ENCODE measurements around the gene FAM20A.

The FAM20A gene

DNA sequence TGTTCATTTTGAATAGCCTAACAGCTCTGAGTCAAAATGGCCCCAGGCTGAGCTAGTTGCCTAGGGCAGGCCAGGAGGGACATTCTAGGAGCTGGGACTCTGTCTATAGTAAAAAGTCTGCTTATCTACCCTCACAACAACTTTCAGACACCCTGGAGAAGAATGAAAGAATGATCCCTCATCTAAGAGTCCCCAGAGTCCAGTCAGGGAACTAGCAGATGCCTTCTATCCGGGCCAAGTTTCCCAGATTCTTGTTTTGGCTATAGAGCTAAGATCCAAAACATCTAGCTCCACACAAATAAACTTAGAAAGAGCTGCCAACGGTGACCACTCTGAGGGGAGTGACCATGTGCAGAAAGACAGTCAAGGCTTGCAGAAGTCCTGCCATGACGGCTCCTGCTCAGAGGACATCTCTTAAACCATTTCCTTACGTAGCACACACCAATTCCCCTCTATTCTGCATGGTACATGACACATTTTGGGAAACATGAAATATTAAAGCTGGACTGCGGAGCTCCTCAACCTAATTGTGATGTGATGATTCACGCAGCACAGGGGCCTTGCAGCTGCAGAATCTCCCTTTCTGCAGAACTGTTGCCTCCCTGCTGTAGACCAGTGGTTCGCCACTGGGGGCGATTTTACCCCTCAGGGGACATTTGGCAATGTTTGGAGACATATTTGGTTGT lies 24.2 kb downstream of the FAM20A start:
- ChIA-PET POLR2A (no interaction called here), CTCF (interaction anchor here (0.7 to 1.6 kb wide), 6 partner anchors 30 to 314 kb away, joined by 3 to 7 read pairs (median 4); no protein-coding TSS in a partner anchor)
- Histone ChIP-seq H3K4me1 (ENCODE audit: control insufficient read depth, insufficient read depth, low read length) (no peaks in the 10 kb centered on the region), H3K36me3 (ENCODE audit: control insufficient read depth in 2 of 2, insufficient read depth in 1 of 2, low read length in 2 of 2) (no peaks in the 10 kb centered on the region), H3K27ac (ENCODE audit: extremely low read depth, low read depth, low read length) (no peak overlapping the region), H3K4me3 (ENCODE audit: low read depth, low read length) (no peak overlapping the region), H3K9me3 (ENCODE audit: control insufficient read depth, insufficient read depth, low read depth, low read length) (no peaks in the 10 kb centered on the region)
- no peak for TF ChIP-seq ZNF670 (tag by site-specific recombination; IDR thresholded peaks at IDR 0.05; ENCODE audit: low read depth)
- no peak for TF ChIP-seq ZSCAN30 (tag by site-specific recombination; IDR thresholded peaks at IDR 0.05)
- no peak for TF ChIP-seq FEZF1 (tag by site-specific recombination; IDR thresholded peaks at IDR 0.05)
- TF ChIP-seq KLF16 (tag by site-specific recombination; IDR thresholded peaks at IDR 0.05), result no peak
- TF ChIP-seq ZNF768 (tag by site-specific recombination; IDR thresholded peaks at IDR 0.05), result no peak
- no peak for TF ChIP-seq BCL11B (tag by site-specific recombination; IDR thresholded peaks at IDR 0.05; ENCODE audit: low read depth)
- TF ChIP-seq ZNF830 (tag by site-specific recombination; IDR thresholded peaks at IDR 0.05; ENCODE audit: low read depth), result no peak
- no peak for TF ChIP-seq ZNF274 (IDR thresholded peaks at IDR 0.05; ENCODE audit: low read length)
- TF ChIP-seq ZNF274 (tag by site-specific recombination; IDR thresholded peaks at IDR 0.05; ENCODE audit: borderline replicate concordance), result no peak
- TF ChIP-seq, protein P1, sequence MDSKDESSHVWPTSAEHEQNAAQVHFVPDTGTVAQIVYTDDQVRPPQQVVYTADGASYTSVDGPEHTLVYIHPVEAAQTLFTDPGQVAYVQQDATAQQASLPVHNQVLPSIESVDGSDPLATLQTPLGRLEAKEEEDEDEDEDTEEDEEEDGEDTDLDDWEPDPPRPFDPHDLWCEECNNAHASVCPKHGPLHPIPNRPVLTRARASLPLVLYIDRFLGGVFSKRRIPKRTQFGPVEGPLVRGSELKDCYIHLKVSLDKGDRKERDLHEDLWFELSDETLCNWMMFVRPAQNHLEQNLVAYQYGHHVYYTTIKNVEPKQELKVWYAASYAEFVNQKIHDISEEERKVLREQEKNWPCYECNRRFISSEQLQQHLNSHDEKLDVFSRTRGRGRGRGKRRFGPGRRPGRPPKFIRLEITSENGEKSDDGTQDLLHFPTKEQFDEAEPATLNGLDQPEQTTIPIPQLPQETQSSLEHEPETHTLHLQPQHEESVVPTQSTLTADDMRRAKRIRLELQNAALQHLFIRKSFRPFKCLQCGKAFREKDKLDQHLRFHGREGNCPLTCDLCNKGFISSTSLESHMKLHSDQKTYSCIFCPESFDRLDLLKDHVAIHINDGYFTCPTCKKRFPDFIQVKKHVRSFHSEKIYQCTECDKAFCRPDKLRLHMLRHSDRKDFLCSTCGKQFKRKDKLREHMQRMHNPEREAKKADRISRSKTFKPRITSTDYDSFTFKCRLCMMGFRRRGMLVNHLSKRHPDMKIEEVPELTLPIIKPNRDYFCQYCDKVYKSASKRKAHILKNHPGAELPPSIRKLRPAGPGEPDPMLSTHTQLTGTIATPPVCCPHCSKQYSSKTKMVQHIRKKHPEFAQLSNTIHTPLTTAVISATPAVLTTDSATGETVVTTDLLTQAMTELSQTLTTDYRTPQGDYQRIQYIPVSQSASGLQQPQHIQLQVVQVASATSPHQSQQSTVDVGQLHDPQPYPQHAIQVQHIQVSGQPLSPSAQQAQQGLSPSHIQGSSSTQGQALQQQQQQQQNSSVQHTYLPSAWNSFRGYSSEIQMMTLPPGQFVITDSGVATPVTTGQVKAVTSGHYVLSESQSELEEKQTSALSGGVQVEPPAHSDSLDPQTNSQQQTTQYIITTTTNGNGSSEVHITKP (tag by site-specific recombination; IDR thresholded peaks at IDR 0.05), result no peak

DNA sequence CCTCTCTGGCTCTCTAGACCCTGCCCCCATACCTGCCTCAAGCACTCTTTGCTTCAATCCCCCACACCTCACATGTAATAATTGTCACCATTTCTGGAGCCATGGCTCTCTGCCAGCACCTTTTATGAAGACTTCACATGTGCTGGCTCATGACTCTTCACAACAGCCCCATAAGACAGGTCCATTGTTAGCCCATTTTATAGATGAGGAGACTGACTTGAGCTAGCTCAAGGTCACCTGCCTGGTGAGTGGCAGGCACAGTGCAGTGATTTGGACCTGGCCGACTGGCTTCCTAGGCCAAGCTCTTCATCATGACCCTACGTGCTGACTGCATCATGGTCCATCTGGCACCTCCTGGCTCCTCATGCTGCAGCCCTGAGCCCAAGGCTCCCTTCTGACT lies 25.0 kb downstream of the FAM20A start:
- no peak overlapping the region for H3K4me3 ChIP-seq (ENCODE audit: low read depth, low read length)
- no peaks in the 10 kb centered on the region for H3K9me3 ChIP-seq (ENCODE audit: control insufficient read depth, insufficient read depth, low read depth, low read length)
- H3K27ac ChIP-seq (ENCODE audit: extremely low read depth, low read depth, low read length), result no peak overlapping the region
- H3K4me1 ChIP-seq (ENCODE audit: control insufficient read depth, insufficient read depth, low read length), result no peaks in the 10 kb centered on the region
- no peak for TF ChIP-seq GLIS1 (tag by site-specific recombination; IDR thresholded peaks at IDR 0.05)
- TF ChIP-seq ZNF140 (tag by site-specific recombination; IDR thresholded peaks at IDR 0.05), result no peak
- ChIA-PET CTCF (interaction anchor here (1.5 to 1.8 kb wide), 2 partner anchors 37 to 44 kb away, joined by 5 to 6 read pairs; no protein-coding TSS in a partner anchor), POLR2A (no interaction called here)
- no peaks in the 10 kb centered on the region for H3K36me3 ChIP-seq (ENCODE audit: control insufficient read depth in 2 of 2, insufficient read depth in 1 of 2, low read length in 2 of 2)

DNA sequence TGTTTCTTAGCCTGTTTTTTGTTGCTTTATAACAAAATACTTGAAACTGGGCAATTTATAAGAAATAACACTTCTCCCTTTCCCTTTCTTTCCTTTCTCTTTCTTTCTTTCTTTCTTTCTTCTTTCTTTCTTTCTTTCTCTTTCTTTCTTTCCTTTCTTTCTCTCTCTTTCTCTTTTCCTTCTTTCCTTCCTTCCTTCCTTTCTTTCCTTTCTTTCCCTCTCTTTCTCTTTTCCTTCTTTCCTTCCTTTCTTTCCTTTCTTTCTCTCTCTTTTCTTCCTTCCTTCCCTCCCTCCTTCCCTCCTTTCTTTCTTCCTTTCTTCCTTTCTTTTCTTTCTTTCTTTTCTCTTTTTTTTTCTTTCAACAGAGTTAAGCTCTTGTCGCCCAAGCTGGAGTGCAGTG lies 27.8 kb downstream of the FAM20A start:
- POLR2A ChIA-PET, result no interaction called here
- Histone ChIP-seq H3K4me1 (ENCODE audit: control insufficient read depth, insufficient read depth, low read length) (no peaks in the 10 kb centered on the region), H3K36me3 (ENCODE audit: control insufficient read depth in 2 of 2, insufficient read depth in 1 of 2, low read length in 2 of 2) (no peaks in the 10 kb centered on the region), H3K4me3 (ENCODE audit: low read depth, low read length) (no peak overlapping the region), H3K27ac (ENCODE audit: extremely low read depth, low read depth, low read length) (no peak overlapping the region), H3K9me3 (ENCODE audit: control insufficient read depth, insufficient read depth, low read depth, low read length) (no peaks in the 10 kb centered on the region)
- CTCF ChIA-PET, result no interaction called here
- TF ChIP-seq, protein P2, sequence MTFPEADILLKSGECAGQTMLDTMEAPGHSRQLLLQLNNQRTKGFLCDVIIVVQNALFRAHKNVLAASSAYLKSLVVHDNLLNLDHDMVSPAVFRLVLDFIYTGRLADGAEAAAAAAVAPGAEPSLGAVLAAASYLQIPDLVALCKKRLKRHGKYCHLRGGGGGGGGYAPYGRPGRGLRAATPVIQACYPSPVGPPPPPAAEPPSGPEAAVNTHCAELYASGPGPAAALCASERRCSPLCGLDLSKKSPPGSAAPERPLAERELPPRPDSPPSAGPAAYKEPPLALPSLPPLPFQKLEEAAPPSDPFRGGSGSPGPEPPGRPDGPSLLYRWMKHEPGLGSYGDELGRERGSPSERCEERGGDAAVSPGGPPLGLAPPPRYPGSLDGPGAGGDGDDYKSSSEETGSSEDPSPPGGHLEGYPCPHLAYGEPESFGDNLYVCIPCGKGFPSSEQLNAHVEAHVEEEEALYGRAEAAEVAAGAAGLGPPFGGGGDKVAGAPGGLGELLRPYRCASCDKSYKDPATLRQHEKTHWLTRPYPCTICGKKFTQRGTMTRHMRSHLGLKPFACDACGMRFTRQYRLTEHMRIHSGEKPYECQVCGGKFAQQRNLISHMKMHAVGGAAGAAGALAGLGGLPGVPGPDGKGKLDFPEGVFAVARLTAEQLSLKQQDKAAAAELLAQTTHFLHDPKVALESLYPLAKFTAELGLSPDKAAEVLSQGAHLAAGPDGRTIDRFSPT (tag by site-specific recombination; IDR thresholded peaks at IDR 0.05), result no peak
- TF ChIP-seq, protein P3, sequence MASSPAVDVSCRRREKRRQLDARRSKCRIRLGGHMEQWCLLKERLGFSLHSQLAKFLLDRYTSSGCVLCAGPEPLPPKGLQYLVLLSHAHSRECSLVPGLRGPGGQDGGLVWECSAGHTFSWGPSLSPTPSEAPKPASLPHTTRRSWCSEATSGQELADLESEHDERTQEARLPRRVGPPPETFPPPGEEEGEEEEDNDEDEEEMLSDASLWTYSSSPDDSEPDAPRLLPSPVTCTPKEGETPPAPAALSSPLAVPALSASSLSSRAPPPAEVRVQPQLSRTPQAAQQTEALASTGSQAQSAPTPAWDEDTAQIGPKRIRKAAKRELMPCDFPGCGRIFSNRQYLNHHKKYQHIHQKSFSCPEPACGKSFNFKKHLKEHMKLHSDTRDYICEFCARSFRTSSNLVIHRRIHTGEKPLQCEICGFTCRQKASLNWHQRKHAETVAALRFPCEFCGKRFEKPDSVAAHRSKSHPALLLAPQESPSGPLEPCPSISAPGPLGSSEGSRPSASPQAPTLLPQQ (tag by site-specific recombination; IDR thresholded peaks at IDR 0.05), result no peak
- TF ChIP-seq, protein P4, sequence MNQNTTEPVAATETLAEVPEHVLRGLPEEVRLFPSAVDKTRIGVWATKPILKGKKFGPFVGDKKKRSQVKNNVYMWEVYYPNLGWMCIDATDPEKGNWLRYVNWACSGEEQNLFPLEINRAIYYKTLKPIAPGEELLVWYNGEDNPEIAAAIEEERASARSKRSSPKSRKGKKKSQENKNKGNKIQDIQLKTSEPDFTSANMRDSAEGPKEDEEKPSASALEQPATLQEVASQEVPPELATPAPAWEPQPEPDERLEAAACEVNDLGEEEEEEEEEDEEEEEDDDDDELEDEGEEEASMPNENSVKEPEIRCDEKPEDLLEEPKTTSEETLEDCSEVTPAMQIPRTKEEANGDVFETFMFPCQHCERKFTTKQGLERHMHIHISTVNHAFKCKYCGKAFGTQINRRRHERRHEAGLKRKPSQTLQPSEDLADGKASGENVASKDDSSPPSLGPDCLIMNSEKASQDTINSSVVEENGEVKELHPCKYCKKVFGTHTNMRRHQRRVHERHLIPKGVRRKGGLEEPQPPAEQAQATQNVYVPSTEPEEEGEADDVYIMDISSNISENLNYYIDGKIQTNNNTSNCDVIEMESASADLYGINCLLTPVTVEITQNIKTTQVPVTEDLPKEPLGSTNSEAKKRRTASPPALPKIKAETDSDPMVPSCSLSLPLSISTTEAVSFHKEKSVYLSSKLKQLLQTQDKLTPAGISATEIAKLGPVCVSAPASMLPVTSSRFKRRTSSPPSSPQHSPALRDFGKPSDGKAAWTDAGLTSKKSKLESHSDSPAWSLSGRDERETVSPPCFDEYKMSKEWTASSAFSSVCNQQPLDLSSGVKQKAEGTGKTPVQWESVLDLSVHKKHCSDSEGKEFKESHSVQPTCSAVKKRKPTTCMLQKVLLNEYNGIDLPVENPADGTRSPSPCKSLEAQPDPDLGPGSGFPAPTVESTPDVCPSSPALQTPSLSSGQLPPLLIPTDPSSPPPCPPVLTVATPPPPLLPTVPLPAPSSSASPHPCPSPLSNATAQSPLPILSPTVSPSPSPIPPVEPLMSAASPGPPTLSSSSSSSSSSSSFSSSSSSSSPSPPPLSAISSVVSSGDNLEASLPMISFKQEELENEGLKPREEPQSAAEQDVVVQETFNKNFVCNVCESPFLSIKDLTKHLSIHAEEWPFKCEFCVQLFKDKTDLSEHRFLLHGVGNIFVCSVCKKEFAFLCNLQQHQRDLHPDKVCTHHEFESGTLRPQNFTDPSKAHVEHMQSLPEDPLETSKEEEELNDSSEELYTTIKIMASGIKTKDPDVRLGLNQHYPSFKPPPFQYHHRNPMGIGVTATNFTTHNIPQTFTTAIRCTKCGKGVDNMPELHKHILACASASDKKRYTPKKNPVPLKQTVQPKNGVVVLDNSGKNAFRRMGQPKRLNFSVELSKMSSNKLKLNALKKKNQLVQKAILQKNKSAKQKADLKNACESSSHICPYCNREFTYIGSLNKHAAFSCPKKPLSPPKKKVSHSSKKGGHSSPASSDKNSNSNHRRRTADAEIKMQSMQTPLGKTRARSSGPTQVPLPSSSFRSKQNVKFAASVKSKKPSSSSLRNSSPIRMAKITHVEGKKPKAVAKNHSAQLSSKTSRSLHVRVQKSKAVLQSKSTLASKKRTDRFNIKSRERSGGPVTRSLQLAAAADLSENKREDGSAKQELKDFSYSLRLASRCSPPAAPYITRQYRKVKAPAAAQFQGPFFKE (tag by site-specific recombination; IDR thresholded peaks at IDR 0.05; ENCODE audit: borderline replicate concordance), result no peak
- TF ChIP-seq ZNF830 (tag by site-specific recombination; IDR thresholded peaks at IDR 0.05; ENCODE audit: low read depth) (no peak), ZNF23 (tag by site-specific recombination; IDR thresholded peaks at IDR 0.05; ENCODE audit: borderline replicate concordance) (no peak), KLF16 (tag by site-specific recombination; IDR thresholded peaks at IDR 0.05) (no peak), ZNF114 (tag by site-specific recombination; IDR thresholded peaks at IDR 0.05) (no peak)

Measured in HEK293 (cell line).